Endothelial cell of umbilical vein (primary cell): ENCODE results near the gene SSTR3. TPM values are rescaled to one million over a fixed set of nuclear protein-coding genes. Genes with fewer than 3 reads are reported as not detected.
A peak's percentile ranks its signal among the peaks of the same experiment; 100 is the strongest.

Experiments used
- BruUV-seq: library from RNA; stranded (reverse); fragments of 400-500 nt; replicated peaks from 2 replicates; lab custom pipeline; 2021; lab: Mats Ljungman, UMichigan
- CTCF ChIA-PET: fragments of 300-600, 350-600 bp; sonication (Branson Sonifier 250); formaldehyde crosslinking; loops from one replicate; lab custom pipeline; 2021; ENCODE audit warnings: antibody characterized with exemption, inconsistent platforms; lab: Charles Lee
- POLR2A ChIA-PET: fragments of 300-600, 350-600 bp; sonication (Branson Sonifier 250); formaldehyde crosslinking; loops from one replicate; lab custom pipeline; 2021; ENCODE audit warnings: antibody characterized with exemption, inconsistent platforms; lab: Charles Lee
- DNase-seq: peaks from one replicate; pipeline ENCODE4 v3.0.0-alpha.2; 2011; ENCODE audit warnings: low read depth, low spot score
- FAIRE-seq: peaks from 2 replicates; lab custom pipeline; 2011; peaks lifted over from hg19 to GRCh38; lab: Jason Lieb, UNC
- H2AFZ ChIP-seq: 2 replicates; pipeline ENCODE4 v1.6.0; 2012; ENCODE audit warnings: low read depth, low read length, control low read depth, inconsistent platforms
- H3K27ac ChIP-seq: 2 replicates; pipeline ENCODE4 v1.5.1; 2011; ENCODE audit warnings: low read depth, mild to moderate bottlenecking, control low read depth, low read length, moderate library complexity; ENCODE audit not compliant: insufficient read depth
- H3K27me3 ChIP-seq, 2 experiments: 2 replicates each; pipeline versions ENCODE4 v1.6.0 to v1.6.1; 2011; ENCODE audit warnings: low read length in 2 of 2, mixed read lengths in 1 of 2; ENCODE audit not compliant: control insufficient read depth in 2 of 2, insufficient read depth in 2 of 2
- H3K36me3 ChIP-seq, 2 experiments: 2 replicates in 1 of 2; 3 replicates in 1 of 2; pipeline ENCODE4 v1.5.1; 2011; ENCODE audit warnings: low read length in 2 of 2, mild to moderate bottlenecking in 1 of 2, moderate library complexity in 1 of 2; ENCODE audit not compliant: control insufficient read depth in 2 of 2, insufficient read depth in 2 of 2; ENCODE audit errors: extremely low read depth in 1 of 2
- H3K4me1 ChIP-seq: 3 replicates; pipeline ENCODE4 v1.5.1; 2011; ENCODE audit warnings: mild to moderate bottlenecking, low read length; ENCODE audit not compliant: control insufficient read depth, insufficient read depth; ENCODE audit errors: extremely low read depth
- H3K4me2 ChIP-seq: 2 replicates; pipeline ENCODE4 v1.6.1; 2011; ENCODE audit warnings: low read length, control low read depth, mixed read lengths; ENCODE audit not compliant: insufficient read depth
- H3K4me3 ChIP-seq, 3 experiments: fragments of 200-600 bp in 1 of 3; sonication (generic), shearing (Covaris generic) in 1 of 3; replicated peaks in 1 of 3; 2 replicates each; pipeline ENCODE4 v1.5.1; 2011 to 2016; ENCODE audit warnings: control low read depth in 3 of 3, low read length in 3 of 3, mild to moderate bottlenecking in 2 of 3, inconsistent platforms in 1 of 3, low read depth in 1 of 3, moderate library complexity in 1 of 3; ENCODE audit not compliant: insufficient read depth in 1 of 3
- H3K79me2 ChIP-seq: 2 replicates; pipeline ENCODE4 v1.6.0; 2012; ENCODE audit warnings: low read length, inconsistent platforms; ENCODE audit not compliant: control insufficient read depth, insufficient read depth
- H3K9ac ChIP-seq: replicated peaks from 2 replicates; pipeline ENCODE3; 2011; ENCODE audit warnings: low read length, control low read depth; ENCODE audit not compliant: insufficient read depth; ENCODE audit errors: extremely low read depth
- H3K9me1 ChIP-seq: replicated peaks from 3 replicates; pipeline ENCODE4 v1.6.0; 2011; ENCODE audit warnings: mild to moderate bottlenecking, low read length; ENCODE audit not compliant: control insufficient read depth, insufficient read depth; ENCODE audit errors: extremely low read depth
- H3K9me3 ChIP-seq: replicated peaks from 2 replicates; pipeline ENCODE4 v1.5.1; 2012; ENCODE audit warnings: low read length, inconsistent platforms; ENCODE audit not compliant: control insufficient read depth, insufficient read depth
- H4K20me1 ChIP-seq: replicated peaks from 2 replicates; pipeline ENCODE3; 2011; ENCODE audit warnings: mild to moderate bottlenecking, low read length; ENCODE audit not compliant: control insufficient read depth, insufficient read depth; ENCODE audit errors: extremely low read depth
- EZH2 ChIP-seq: IDR thresholded peaks from 2 replicates; pipeline ENCODE4 v1.6.1; 2012; ENCODE audit warnings: borderline replicate concordance, low read depth, mild to moderate bottlenecking, moderate library complexity, low read length, inconsistent platforms; ENCODE audit not compliant: severe bottlenecking
- FOS ChIP-seq: IDR thresholded peaks from 2 replicates; pipeline ENCODE4 v1.6.1; 2011; ENCODE audit warnings: mild to moderate bottlenecking, low read length, moderate library complexity, borderline replicate concordance; ENCODE audit not compliant: insufficient read depth
- GATA2 ChIP-seq: IDR thresholded peaks from 2 replicates; pipeline ENCODE4 v1.7.0; 2011; ENCODE audit warnings: low read depth, mild to moderate bottlenecking, moderate library complexity, mixed read lengths, low read length; ENCODE audit not compliant: insufficient read length, insufficient read depth
- JUN ChIP-seq: IDR thresholded peaks from 2 replicates; pipeline ENCODE4 v1.6.1; 2011; ENCODE audit warnings: borderline replicate concordance, low read depth; ENCODE audit not compliant: insufficient read length, insufficient read depth
- MYC ChIP-seq: IDR thresholded peaks from one replicate; pipeline ENCODE4 v1.6.1; 2011; ENCODE audit warnings: mild to moderate bottlenecking, low read depth, low read length
- POLR2A ChIP-seq: IDR thresholded peaks from 2 replicates; pipeline ENCODE4 v1.6.1; 2012; ENCODE audit warnings: low read depth, mild to moderate bottlenecking, control low read depth, low read length
- POLR2AphosphoS5 ChIP-seq: IDR thresholded peaks from 2 replicates; pipeline ENCODE4 v1.6.1; 2012; ENCODE audit warnings: low read depth, mild to moderate bottlenecking, control low read depth, low read length, moderate library complexity; ENCODE audit not compliant: insufficient read depth
- dilution Hi-C: fragments of 300-500 bp; cut with MboI; formaldehyde crosslinking; loops from one replicate; pipeline ENCODE4 v1.15.0; 2019; ENCODE audit warnings: low sequenced_read_pairs; ENCODE audit not compliant: extremely low pct_ligation_motif_present
- intact Hi-C: fragments of 100-400 bp; cut with micrococcal nuclease; formaldehyde crosslinking; loops from one replicate; pipeline ENCODE4 v1.10.0; 2022
- polyA plus RNA-seq, 4 experiments: library from polyadenylated mRNA; depleted of rRNA in 3 of 4; stranded (reverse) in 3 of 4; unstranded in 1 of 4; fragments of >200 nt; gene quantifications; 2 replicates each; pipeline versions ENCODE4 v1.2.1 to v1.2.3, GENCODE V29; 2011 to 2012; ENCODE audit warnings: missing spikeins in 1 of 4
- total RNA-seq: library from RNA; stranded (reverse); gene quantifications from 2 replicates; pipeline ENCODE4 v1.2.3, GENCODE V29; 2021
- TF ChIP-seq, protein P1 (sequence below), 2 donors: IDR thresholded peaks; 1 replicate in 1 of 2; 2 replicates in 1 of 2; pipeline ENCODE4 v1.5.1; 2011; ENCODE audit warnings: low read length in 2 of 2, mild to moderate bottlenecking in 2 of 2, moderate library complexity in 2 of 2, control low read depth in 1 of 2, inconsistent platforms in 1 of 2, low read depth in 1 of 2; ENCODE audit not compliant: insufficient read depth in 1 of 2; ENCODE audit errors: extremely low read depth in 1 of 2
- TF ChIP-seq, protein P2 (sequence below): IDR thresholded peaks from 2 replicates; pipeline ENCODE4 v1.6.1; 2011; ENCODE audit not compliant: insufficient read depth, insufficient read length

The SSTR3 gene
- total and polyA plus RNA-seq, 2 donors (not counting 3 experiments of a cell fraction or from before 2014, with no cell fraction given), result not detected

- Histone ChIP-seq H4K20me1 (no peaks in the 10 kb centered on the region), H3K27ac (peak overlapping the region; percentile 80), H3K4me3 (peak overlapping the region in 1 of 3 experiments; percentile 7), H3K9me3 (no peaks in the 10 kb centered on the region), H3K36me3 (no peaks in the 10 kb centered on the region), H3K79me2 (no peaks in the 10 kb centered on the region), H3K9ac (peak overlapping the region; percentile 66), H2AFZ (no peak overlapping the region), H3K4me1 (peaks cover 41% of the 10 kb centered on the region), H3K4me2 (peak overlapping the region; percentile 54), H3K9me1 (no peaks in the 10 kb centered on the region), H3K27me3 (no peaks in the 10 kb centered on the region)
- peak; percentile 92 for DNase-seq
- dilution Hi-C loops (no loop called here), intact Hi-C loops (loop anchor here (1.0 to 2.0 kb wide), 3 partner anchors 9 to 16 kb away; no protein-coding TSS in a partner anchor)
- POLR2A ChIA-PET, result interaction anchor here (1.2 kb wide), 1 partner anchor 11 kb away, joined by 3 read pairs; no protein-coding TSS in a partner anchor
- TF ChIP-seq POLR2A, result no peak
- TF ChIP-seq GATA2, result peak; percentile 57
- no peak for TF ChIP-seq EZH2
- TF ChIP-seq MYC, result no peak
- TF ChIP-seq, protein P1, sequence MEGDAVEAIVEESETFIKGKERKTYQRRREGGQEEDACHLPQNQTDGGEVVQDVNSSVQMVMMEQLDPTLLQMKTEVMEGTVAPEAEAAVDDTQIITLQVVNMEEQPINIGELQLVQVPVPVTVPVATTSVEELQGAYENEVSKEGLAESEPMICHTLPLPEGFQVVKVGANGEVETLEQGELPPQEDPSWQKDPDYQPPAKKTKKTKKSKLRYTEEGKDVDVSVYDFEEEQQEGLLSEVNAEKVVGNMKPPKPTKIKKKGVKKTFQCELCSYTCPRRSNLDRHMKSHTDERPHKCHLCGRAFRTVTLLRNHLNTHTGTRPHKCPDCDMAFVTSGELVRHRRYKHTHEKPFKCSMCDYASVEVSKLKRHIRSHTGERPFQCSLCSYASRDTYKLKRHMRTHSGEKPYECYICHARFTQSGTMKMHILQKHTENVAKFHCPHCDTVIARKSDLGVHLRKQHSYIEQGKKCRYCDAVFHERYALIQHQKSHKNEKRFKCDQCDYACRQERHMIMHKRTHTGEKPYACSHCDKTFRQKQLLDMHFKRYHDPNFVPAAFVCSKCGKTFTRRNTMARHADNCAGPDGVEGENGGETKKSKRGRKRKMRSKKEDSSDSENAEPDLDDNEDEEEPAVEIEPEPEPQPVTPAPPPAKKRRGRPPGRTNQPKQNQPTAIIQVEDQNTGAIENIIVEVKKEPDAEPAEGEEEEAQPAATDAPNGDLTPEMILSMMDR (IDR thresholded peaks at IDR 0.05; ENCODE audit: extremely low read depth in 1 of 2, insufficient read depth in 1 of 2, low read depth in 1 of 2, low read length in 2 of 2), result no peak
- peak; percentile 49 for TF ChIP-seq JUN
- TF ChIP-seq, protein P2, sequence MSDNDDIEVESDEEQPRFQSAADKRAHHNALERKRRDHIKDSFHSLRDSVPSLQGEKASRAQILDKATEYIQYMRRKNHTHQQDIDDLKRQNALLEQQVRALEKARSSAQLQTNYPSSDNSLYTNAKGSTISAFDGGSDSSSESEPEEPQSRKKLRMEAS, result no peak
- TF ChIP-seq POLR2AphosphoS5, result peak; percentile 57
- TF ChIP-seq FOS, result peak; percentile 40
- BruUV-seq, result no TSS peak
- CTCF ChIA-PET, result interaction anchor here (0.8 to 5.1 kb wide), 5 partner anchors 9 to 109 kb away, joined by 3 to 48 read pairs (median 5); no protein-coding TSS in a partner anchor
- FAIRE-seq, result peak; percentile 88
These were observed 23.3 kb downstream of the SSTR3 start for GRCh38 chr22:37188901-37189466.
